ENCODE results near the gene AFP. TPM values are rescaled to one million over a fixed set of nuclear protein-coding genes. Genes with fewer than 3 reads are reported as not detected.

Gene AFP
- total and polyA plus RNA-seq, 2 donors (not counting 1 experiment from before 2014, with no cell fraction given), result not detected

DNA sequence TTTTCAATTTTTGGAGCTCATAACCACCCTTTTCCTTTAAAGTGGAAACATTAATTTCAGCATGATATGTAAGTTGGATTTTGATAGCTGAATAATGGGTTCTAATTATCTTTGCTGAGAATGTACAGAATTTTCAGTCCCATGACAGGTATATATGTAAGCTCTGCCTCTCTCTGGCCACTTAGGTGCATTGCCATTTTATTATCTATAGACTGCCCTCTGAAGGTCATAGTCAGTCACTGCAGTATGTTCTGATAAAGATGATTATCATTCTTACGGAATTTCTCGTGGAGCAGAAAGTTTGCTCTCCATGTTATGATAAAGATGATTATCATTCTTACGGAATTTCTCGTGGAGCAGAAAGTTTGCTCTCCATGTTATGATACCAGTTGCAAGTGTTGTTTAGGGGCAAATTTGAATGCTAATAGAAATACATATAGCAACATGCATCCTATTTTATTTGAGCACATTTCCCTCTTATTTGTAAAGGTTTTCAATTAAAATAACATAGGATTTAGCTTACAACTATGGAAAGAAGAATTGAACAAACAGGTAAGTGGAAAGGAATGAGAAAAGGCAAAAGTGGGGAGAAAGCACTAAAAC lies 10.4 kb downstream of the AFP start:
- Mint-ChIP-seq H3K9me3 (ENCODE audit: insufficient read depth) (no peaks in the 10 kb centered on the region), H3K27ac (no peak overlapping the region), H3K4me3 (no peak overlapping the region), H3K4me1 (no peaks in the 10 kb centered on the region), H3K27me3 (peaks cover 25% of the 10 kb centered on the region)
- POLR2A ChIA-PET, result no interaction called here
- no peak overlapping the region for H3K4me3 ChIP-seq (ENCODE audit: control extremely low read depth in 1 of 5, extremely low read depth in 1 of 5, insufficient read depth in 1 of 5, low read depth in 2 of 5, low read length in 4 of 5)
- no peak overlapping the region for H2AFZ ChIP-seq (ENCODE audit: insufficient read depth, low read depth, low read length, poor library complexity, severe bottlenecking)
- no peak overlapping the region for H3K27ac ChIP-seq (ENCODE audit: low read length in 2 of 2)
- ATAC-seq (ENCODE audit: low read depth) (peak; percentile 83), DNase-seq (peak; percentile 41)
- H3K9me3 ChIP-seq (ENCODE audit: control extremely low read depth in 1 of 3, control insufficient read depth in 2 of 3, insufficient read depth in 1 of 3, low read length in 2 of 3), result no peaks in the 10 kb centered on the region
- TF ChIP-seq, protein P1, sequence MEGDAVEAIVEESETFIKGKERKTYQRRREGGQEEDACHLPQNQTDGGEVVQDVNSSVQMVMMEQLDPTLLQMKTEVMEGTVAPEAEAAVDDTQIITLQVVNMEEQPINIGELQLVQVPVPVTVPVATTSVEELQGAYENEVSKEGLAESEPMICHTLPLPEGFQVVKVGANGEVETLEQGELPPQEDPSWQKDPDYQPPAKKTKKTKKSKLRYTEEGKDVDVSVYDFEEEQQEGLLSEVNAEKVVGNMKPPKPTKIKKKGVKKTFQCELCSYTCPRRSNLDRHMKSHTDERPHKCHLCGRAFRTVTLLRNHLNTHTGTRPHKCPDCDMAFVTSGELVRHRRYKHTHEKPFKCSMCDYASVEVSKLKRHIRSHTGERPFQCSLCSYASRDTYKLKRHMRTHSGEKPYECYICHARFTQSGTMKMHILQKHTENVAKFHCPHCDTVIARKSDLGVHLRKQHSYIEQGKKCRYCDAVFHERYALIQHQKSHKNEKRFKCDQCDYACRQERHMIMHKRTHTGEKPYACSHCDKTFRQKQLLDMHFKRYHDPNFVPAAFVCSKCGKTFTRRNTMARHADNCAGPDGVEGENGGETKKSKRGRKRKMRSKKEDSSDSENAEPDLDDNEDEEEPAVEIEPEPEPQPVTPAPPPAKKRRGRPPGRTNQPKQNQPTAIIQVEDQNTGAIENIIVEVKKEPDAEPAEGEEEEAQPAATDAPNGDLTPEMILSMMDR (IDR thresholded peaks at IDR 0.05), result peak; percentile 82
- TF ChIP-seq EZH2 (IDR thresholded peaks at IDR 0.05; ENCODE audit: borderline replicate concordance, insufficient read depth, low read depth, low read length, poor library complexity, severe bottlenecking), result no peak
- no peak overlapping the region for H3K4me2 ChIP-seq (replicated peaks; ENCODE audit: low read depth, low read length, poor library complexity, severe bottlenecking)
- H3K27me3 ChIP-seq (replicated peaks in 1 of 4; ENCODE audit: control extremely low read depth in 1 of 4, control insufficient read depth in 3 of 4, insufficient read depth in 4 of 4, low read length in 3 of 4), result peaks cover 0 to 4% (median 0%) of the 10 kb centered on the region in 4 experiments
- no peaks in the 10 kb centered on the region for H3K79me2 ChIP-seq (ENCODE audit: control insufficient read depth, insufficient read depth, low read length)
- no peaks in the 10 kb centered on the region for H4K20me1 ChIP-seq (ENCODE audit: control insufficient read depth, insufficient read depth, low read length, poor library complexity, severe bottlenecking)
- WGBS (ENCODE audit: insufficient coverage), result no CpG with 5 or more reads among the region's 4 CpGs
- CTCF ChIA-PET, result interaction anchor here (0.6 to 1.7 kb wide), 11 partner anchors 8 to 1153 kb away, joined by 3 to 7 read pairs (median 3); no protein-coding TSS in a partner anchor
- no peaks in the 10 kb centered on the region for H3K36me3 ChIP-seq (replicated peaks in 1 of 2; ENCODE audit: control extremely low read depth in 1 of 2, control insufficient read depth in 1 of 2, extremely low read depth in 1 of 2, insufficient read depth in 2 of 2, low read length in 1 of 2)
- intact Hi-C loops (cut with micrococcal nuclease), result loop anchor here (1.0 to 5.0 kb wide), 2 partner anchors 135 to 744 kb away; no protein-coding TSS in a partner anchor
- H3K4me1 ChIP-seq (ENCODE audit: control insufficient read depth in 2 of 2, insufficient read depth in 2 of 2, low read length in 2 of 2), result no peaks in the 10 kb centered on the region
- H3K9ac ChIP-seq (ENCODE audit: low read length), result no peak overlapping the region

DNA sequence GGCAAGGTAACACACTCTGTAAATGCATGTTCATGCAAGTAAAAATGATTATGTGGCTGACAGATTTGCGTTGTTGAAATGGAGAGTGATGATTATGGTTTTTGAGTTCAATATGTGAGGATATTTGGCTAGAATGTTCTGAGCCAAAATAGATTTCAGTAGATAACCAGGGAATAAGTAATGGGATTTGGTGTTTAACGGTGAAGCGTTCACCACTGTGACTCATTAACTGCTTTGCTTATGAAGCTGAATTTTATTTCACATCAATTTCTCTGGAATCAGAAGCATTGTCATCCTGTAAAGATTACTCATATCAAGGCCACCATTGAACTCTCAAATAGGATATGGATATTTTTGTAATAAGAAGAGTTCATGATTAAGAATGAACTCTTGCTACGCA lies 11.7 kb downstream of the AFP start:
- DNase-seq (no peak), ATAC-seq (ENCODE audit: low read depth) (no peak)
- H3K9me3 ChIP-seq (ENCODE audit: control extremely low read depth in 1 of 3, control insufficient read depth in 2 of 3, insufficient read depth in 1 of 3, low read length in 2 of 3), result no peaks in the 10 kb centered on the region
- CTCF ChIA-PET, result interaction anchor here (0.9 to 1.3 kb wide), 2 partner anchors 10 to 20 kb away, joined by 3 read pairs; no protein-coding TSS in a partner anchor
- H3K79me2 ChIP-seq (ENCODE audit: control insufficient read depth, insufficient read depth, low read length), result no peaks in the 10 kb centered on the region
- intact Hi-C loops (cut with micrococcal nuclease), result loop anchor here (5.0 kb wide), 1 partner anchor 745 kb away; no protein-coding TSS in a partner anchor
- no peak overlapping the region for H3K4me3 ChIP-seq (ENCODE audit: control extremely low read depth in 1 of 5, extremely low read depth in 1 of 5, insufficient read depth in 1 of 5, low read depth in 2 of 5, low read length in 4 of 5)
- no peak overlapping the region for H3K4me3 Mint-ChIP-seq
- no peaks in the 10 kb centered on the region for H3K4me1 ChIP-seq (ENCODE audit: control insufficient read depth in 2 of 2, insufficient read depth in 2 of 2, low read length in 2 of 2)
- 88% methylated on average over 1 of the region's 4 CpGs for WGBS (ENCODE audit: insufficient coverage)
- POLR2A ChIA-PET, result no interaction called here
- peaks cover 0 to 4% (median 0%) of the 10 kb centered on the region in 4 experiments for H3K27me3 ChIP-seq (replicated peaks in 1 of 4; ENCODE audit: control extremely low read depth in 1 of 4, control insufficient read depth in 3 of 4, insufficient read depth in 4 of 4, low read length in 3 of 4)
- no peak overlapping the region for H3K9ac ChIP-seq (ENCODE audit: low read length)
- no peaks in the 10 kb centered on the region for H3K4me1 Mint-ChIP-seq
- TF ChIP-seq, protein P1 (IDR thresholded peaks at IDR 0.05), result no peak
- TF ChIP-seq EZH2 (IDR thresholded peaks at IDR 0.05; ENCODE audit: borderline replicate concordance, insufficient read depth, low read depth, low read length, poor library complexity, severe bottlenecking), result no peak
- H4K20me1 ChIP-seq (ENCODE audit: control insufficient read depth, insufficient read depth, low read length, poor library complexity, severe bottlenecking), result no peaks in the 10 kb centered on the region
- no peaks in the 10 kb centered on the region for H3K9me3 Mint-ChIP-seq (ENCODE audit: insufficient read depth)
- no peak overlapping the region for H3K4me2 ChIP-seq (replicated peaks; ENCODE audit: low read depth, low read length, poor library complexity, severe bottlenecking)
- no peaks in the 10 kb centered on the region for H3K36me3 ChIP-seq (replicated peaks in 1 of 2; ENCODE audit: control extremely low read depth in 1 of 2, control insufficient read depth in 1 of 2, extremely low read depth in 1 of 2, insufficient read depth in 2 of 2, low read length in 1 of 2)
- no peak overlapping the region for H2AFZ ChIP-seq (ENCODE audit: insufficient read depth, low read depth, low read length, poor library complexity, severe bottlenecking)
- H3K27me3 Mint-ChIP-seq, result peaks cover 19% of the 10 kb centered on the region
- no peak overlapping the region for H3K27ac ChIP-seq (ENCODE audit: low read length in 2 of 2)
- no peak overlapping the region for H3K27ac Mint-ChIP-seq
